ENCODE data around the gene P2RX2.

GRCh38 chr12:132600048-132601032 lies 18.2 kb upstream of the P2RX2 start:
- no peak for TF ChIP-seq EZH2 (IDR thresholded peaks at IDR 0.05; ENCODE audit: insufficient read depth, low read length)
- TF ChIP-seq, protein P1, sequence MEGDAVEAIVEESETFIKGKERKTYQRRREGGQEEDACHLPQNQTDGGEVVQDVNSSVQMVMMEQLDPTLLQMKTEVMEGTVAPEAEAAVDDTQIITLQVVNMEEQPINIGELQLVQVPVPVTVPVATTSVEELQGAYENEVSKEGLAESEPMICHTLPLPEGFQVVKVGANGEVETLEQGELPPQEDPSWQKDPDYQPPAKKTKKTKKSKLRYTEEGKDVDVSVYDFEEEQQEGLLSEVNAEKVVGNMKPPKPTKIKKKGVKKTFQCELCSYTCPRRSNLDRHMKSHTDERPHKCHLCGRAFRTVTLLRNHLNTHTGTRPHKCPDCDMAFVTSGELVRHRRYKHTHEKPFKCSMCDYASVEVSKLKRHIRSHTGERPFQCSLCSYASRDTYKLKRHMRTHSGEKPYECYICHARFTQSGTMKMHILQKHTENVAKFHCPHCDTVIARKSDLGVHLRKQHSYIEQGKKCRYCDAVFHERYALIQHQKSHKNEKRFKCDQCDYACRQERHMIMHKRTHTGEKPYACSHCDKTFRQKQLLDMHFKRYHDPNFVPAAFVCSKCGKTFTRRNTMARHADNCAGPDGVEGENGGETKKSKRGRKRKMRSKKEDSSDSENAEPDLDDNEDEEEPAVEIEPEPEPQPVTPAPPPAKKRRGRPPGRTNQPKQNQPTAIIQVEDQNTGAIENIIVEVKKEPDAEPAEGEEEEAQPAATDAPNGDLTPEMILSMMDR (IDR thresholded peaks at IDR 0.05; ENCODE audit: insufficient read depth, low read depth, low read length), result peak; percentile 36

All from astrocyte (in vitro differentiated cells and primary cell).